ENCODE data around the gene STK25.

STK25 gene

DNA sequence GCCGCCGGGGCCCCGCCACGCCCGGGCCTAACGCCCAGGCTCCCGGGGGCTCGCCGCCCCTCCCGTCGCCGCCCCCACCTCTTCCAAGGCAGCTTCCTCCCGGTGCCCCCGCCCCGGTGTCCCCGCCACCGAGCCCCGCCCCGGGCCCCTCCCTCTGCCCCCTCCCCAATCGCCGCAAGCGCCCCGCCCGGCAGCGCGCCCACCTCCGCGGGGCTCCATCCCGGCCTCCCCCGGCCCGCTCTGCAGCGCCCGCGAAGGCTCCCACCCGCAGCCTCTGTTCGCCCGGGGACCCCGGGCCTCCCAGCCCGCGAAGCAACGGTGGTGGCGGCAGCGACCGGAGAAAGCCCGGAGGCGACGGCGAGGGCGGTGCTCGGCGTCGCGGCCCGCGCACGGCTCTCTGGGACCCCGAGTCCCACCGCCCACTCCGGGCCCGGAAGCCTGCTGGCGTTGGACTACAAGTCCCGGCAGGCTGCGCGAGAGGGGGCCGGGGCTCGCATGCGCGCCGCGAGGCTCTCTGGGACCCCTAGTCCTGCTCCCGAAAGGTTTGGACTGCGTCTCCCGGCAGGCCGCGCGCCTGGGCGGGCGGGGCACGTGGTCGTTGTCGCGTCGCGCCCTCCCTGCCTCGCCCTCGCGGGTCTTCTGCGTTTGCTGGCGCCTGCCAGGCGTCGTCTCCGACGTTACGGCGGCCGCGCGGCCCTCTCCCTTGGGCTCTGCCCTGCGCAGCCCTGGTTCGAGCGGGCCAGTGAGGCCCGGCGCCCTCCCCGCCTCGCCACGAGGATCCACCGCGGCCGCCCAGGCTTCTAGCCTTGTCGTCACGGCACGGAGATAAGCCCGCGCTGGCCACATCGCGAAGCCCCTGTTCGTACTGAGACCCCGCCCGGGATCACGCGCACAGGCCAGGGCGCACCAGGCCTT is at the start of gene STK25:
Gene STK25 (minus strand): TSS at position 345 of the 915 bp plus-strand sequence. CDS start 549 bp downstream, outside the sequence.
- peak; percentile 97 to 99 (median 98) for DNase-seq

DNA sequence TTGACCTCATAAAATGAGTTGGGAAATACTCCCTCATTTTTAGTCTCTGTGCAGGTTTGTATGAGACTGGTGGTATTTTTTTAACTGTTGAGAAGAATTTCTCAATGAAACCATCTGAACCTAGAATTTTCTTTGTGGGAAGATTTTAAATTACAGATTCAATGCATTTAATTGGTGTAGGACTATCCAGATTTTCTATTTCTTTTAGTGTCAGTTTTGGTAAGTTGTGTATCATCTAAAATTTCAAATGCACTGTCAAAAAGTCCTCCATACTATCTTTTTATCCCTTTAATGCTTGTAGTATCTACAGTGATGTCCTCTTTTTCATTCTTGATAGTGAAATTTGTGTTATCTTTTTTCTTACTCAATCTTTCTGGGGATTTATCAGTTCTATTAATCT is 48.4 kb upstream of the STK25 start:
- DNase-seq, result no peak

DNA sequence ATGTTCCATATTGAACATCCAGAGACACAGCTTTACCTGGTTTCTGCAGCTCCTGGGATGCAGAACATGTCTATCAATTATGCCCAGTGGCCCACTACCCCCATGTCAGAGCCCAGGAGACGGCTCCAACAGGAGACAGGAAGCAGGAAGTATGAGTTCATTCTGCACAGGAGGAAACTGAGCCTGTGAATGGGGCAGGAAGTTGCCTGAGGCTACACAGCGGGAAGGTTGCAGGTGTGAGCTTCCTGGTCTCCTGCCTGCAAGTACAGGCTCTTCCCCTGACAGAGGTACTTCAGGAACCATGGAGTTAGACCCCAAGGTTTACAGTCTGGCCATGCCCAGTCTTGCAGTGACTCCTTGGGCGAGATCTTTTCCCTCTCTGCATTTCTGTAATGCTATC is 47.3 kb upstream of the STK25 start:
- no peak for DNase-seq

DNA sequence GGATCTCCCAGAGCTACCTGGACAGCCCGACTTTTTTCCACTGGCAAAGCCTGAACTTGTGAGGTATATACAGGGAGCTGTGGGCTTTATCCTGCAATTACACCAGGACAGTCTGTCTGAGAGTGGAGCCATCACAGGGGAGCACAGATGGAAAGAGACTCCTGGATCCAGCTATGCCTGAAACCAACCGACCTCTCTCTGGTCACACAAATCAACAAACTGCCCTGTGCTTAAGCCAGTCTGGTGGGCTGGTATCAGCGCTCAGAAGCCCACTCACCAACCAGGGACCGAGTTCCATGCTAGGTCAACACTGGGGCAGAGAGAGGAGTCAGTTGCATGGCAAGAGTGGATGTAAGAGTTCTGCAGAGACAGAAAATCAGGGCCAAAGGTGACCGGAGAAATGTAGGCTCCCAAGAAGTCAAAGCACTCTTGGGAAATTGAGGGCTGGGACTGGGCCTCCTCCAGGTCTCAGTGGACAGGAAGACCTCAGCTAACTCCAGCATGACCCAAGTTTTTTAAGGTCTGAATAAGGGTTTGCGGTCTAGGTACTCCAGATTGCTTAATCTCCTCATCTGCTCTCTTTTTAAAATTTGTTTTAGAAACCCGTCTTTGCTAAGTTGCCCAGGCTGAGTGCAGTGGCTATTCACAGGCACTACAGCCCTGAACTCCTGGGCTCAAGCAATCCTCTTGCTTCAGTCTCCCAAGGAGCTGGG is 46.4 kb upstream of the STK25 start:
- DNase-seq, result no peak

DNA sequence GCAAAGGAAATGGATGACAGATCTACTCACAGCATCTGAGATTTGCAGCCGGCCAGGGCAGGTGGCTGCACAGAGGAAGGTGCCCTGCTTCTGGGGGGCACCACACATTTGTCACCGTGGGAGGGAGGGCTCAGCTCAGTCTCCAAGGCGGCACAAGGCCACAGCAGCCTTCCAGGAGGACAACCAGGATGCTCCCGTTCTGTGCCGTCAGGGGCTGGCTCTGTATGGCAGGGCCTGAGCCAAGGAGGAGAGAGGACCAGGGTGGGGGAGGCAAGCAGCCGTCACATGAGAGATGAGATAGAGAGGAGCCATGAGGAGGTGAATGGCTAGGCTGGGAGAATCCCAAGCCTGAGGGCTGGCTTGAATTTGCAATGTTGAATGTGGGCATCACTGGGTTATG is 45.6 kb upstream of the STK25 start:
- no peak for DNase-seq

DNA sequence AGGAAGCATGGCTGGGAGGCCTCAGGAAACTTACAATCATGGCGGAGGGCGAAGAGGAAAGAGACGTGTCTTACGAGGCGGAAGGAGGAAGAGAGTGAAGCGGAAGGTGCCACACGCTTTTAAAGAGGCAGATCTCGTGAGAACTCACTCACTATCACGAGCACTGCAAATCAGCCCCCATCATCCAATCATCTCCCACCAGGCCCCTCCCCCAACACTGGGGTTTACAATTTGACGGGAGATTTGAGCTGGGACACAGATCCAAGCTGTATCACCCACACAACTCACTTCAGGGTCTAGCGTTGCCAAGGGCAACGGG is 45.1 kb upstream of the STK25 start:
- no peak for DNase-seq

DNA sequence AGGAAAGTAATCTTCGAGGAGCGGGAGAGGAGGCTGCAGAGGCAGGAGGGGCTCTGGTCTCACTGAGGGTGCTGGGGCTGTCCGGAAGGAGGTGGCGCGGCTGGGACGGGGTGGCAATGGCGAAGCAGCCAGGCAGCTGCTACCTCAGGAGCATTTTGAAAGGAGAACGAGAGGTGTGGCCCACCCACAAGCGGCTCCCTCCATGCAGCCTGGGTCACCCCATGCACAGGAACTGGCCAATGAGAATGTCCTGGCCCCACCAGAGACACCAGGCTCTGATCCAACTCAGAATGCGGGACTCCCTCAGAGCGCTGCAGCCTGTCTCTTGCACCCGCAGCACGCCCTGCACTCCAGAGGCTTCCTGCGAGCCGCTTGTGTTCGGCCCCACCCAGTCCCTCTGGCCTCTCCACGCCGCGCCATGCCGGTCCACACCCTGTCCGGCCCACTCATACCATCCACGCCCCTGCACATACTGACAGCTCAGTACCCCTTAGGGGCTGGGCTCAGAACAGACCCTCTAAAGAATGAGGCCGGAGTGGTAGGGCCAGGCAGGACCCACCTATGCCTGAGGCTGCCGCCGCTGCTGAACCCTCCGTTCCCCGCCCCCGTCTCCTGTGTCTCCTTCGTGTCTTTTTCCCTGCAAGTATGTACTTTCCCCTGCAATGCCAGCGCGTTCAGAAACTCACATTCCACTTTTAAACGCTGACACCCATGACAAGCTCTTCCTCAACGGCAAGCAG is 43.8 kb upstream of the STK25 start:
- DNase-seq, result no peak

DNA sequence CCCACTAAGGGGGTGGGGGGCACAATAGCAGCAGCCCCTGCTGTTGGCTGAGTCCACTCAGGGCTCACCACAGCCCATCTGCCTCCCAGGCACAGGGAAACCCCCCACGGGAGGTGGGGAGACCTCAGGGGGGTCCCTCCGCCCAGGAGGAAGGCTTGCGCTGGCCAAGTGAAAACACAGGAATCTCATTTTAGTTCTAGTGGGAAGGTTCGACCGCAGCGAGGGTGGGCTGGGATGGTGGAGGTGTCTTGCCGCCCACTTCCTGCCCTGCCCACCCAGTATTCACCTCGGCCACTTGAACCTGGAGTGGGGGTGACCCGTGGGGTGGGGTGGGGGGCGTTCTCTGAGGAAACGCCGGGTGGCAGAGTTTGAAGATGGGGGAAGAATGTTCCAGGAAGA is 43.2 kb upstream of the STK25 start:
- no peak for DNase-seq

DNA sequence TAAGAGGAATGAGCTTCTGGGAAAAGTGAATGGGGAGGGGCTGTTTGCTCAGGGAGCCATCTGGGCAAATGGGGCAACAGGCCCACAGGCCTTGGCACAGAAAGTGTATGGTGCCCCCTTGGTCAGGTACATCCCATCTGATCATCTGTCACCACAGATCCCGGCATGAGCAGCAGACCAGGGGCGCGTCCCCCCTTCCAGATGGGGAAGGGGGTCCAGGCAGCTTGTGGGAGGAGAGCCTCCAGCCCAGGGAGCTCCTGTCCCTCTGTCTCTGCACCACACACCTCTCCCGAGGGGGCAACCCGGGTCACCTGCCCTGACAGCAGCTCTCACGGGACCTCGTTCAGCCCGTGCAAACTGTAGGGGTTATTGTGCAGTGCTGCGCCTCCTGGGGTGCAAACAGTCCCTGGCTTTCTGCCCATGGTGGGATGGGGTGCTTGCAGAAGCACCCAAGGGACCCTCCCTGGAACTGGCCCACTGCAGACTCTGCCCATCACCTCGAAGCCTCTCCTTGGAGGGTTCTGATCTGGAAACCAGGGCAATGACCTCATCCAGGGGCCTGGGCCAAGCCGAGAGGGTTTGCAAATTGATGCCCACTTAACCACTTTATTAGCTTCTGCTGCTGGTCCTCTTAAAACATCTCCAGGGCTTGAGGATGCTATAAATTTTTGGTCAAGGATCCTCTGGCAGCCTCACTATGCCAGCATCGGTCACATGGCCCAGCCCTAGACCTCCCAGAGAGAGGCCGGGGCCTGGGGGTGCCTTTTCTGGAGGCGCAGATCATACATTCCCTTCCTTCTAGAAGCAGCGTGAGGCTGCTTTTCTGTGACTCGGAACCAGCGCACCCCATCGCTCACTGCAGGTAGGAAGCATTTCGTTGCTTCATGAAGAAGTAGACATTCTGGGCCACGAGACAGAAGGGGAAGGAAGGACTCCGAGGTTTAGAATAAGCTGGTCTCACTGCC is 42.5 kb upstream of the STK25 start:
- DNase-seq, result no peak

DNA sequence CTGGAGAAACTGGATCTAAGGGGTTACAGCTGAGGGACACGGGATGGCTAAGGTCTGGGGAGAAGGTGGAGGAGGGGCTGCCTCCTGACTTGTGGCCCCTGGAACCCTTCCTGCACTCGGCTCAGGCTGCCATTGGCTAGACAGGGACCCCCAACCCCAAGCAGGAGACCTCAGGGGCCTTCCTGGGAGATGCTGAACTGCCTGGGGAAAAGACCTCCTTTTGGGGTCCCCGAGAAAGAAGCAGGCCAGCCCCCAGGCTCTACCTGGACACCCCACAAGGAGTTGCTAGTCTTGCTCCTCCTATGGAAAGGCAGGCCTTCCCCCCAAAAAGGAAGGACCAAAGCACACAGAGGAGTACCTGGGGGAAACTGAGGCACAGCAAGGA is 40.1 kb upstream of the STK25 start:
- no peak for DNase-seq

DNA sequence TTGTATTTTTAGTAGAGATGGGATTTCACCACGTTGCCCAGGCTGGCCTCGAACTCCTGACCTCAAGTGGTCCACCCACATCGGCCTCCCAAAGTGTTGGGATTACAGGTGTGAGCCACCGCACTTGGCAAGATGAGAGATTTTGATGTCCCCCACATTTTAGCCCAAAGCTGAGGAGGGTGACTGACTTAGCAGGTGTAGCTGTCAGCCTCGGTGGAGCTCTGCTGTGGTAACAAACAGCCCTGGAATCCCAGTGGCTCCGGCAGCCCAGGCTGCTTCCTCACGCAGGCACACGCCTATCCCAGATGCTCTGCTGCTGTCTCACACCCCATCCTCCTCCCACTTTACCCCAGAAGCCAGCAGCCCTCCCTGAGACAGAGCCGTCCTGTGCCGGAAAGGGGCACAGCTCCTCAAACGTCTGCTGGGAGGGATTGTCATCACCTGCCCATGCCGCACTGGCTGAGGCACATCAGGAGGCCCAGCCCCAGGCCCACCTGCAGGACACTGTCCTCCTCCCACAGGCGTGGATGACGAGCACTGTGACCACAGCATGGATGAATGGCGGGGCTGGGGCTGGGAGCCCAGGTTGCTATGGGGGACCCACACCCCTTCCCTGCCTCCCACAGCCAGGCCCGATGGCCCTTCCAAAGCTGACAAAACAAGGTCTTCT is 39.5 kb upstream of the STK25 start:
- no peak for DNase-seq

DNA sequence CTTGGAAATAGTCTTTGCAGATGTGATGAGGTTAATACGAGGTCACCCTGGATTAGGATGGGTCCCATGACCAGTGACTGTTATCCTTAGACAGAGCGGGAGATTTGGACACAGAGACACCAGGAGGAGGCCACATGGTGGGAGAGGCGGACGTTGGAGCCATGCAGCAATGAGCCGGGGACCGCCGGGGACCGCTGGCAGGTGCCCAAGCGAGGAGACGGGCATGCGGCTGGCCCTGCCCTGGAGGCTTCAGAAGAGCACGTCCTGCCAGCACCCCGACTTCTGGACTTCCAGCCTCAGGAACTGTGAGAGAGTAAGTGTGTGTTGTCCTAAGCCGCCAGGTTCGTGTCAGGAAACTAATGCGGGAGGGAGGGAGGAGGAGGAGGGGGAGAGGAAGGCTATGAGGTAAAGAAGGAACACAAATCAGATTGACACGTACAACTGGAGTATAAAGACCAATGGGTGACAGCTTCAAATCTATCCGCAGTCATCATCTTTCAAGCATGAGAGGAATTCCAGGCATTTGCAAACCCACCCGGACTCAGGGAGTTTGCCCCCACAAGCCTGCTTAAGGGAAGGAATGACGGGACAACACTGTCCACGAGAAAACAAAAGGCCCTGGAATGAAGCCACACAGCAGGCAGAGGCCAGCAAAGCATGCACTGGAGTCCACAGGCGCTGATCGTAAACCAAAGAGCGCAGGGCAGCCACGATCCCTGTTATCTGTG is 38.6 kb upstream of the STK25 start:
- DNase-seq, result no peak

DNA sequence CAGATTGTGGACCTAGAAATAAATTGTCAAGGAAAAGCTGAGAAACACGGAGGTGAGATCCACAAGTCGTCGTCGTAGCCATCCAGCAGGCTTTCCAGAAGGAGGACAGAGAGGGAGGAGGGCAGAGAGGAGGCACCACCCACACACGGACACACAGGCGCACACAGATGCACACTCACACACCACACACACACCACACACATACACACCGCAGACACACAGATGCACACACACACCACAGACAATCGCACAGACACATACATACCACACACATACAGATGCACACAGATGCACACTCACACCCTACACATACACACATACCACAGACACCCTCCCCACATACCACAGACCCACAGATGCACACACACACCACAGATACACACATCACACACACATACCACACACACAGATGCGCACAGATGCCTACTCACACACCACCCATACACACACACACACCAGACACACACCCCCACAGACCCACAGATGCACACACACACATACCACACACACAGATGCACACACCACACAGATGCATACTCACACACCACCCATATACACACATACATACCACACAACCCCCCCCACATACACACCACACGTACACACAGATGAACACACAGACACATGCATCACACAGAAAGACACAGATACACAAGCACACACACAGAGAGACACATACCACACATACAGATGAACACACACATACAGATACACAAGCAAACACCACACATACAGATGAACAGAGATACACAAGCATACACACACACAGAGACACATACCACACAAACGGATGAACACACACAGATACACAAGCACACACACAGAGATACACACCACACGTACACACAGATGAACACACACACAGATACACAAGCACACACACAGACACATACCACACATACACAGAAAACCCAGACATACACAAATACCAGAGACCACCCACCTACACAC is 37.4 kb upstream of the STK25 start:
- DNase-seq, result no peak

DNA sequence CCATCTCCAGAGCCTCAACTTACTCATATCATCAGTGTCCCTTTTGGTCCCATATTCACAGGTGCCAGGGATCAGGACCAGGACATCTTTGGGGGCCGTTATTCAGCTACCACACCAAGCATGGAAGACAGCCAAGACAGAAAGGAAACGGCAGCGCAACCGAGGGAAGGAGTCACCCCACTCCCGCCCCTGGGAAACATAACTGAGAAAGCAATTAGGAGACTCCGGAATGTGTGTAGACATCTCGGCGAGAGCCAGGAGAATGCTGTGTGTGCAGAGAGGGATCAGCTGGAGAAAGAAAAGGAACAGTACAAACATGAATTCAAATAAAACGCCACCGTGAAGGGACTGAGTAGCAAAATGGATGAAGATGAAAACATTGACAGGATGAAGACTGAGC is 36.7 kb upstream of the STK25 start:
- no peak for DNase-seq

DNA sequence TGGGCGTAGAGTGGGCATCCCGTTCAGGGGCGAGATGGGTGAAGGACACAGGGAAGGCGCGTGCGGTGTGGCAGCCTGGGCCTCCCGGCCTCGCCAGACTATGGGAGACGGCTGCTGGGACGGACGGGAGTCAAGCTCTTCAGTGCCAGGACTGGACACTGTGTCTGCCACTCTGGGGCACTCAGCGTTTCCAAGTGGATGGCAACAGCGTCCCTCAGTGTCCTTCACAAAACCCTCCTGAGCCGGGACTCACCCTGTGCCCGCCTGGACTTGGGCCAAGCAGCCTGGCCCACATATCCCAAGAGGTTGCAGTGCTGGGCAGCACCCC is 33.9 kb upstream of the STK25 start:
- no peak for DNase-seq

DNA sequence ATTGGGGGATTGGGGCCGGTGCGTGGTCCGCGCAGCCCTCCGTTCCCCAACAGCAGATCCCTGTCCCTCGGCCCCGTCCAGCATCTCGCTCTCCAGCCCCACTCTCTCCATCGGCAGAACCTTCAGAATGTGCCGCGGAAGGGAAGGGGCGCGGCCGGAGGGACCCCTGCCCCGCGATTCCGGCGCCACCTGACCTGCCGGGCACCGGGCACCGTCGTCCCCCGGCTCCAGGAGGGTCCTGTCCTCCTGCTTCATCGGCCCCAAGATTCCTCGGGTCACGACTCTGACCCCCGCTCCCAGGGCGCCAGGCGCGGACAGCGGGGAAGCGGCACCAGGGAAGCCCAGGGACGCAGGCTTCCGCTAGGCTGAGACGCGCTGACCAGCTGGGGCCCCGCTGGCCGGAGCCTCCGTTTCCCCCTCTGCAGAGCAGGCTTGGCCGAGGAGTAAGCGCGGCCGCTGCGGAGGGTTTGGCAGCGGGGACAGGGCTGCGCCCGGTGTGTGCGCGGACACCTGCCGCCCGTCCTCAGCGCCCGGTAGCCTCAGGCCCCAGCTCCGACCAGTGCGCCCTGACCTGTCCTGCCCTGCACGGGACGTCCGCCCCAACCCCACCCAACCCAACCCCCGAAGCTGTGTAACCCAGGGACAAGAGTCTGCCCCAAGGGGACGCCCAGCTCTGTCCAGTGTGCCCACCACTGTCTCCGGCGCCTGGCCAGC is 33.3 kb upstream of the STK25 start:
- DNase-seq, result no peak

DNA sequence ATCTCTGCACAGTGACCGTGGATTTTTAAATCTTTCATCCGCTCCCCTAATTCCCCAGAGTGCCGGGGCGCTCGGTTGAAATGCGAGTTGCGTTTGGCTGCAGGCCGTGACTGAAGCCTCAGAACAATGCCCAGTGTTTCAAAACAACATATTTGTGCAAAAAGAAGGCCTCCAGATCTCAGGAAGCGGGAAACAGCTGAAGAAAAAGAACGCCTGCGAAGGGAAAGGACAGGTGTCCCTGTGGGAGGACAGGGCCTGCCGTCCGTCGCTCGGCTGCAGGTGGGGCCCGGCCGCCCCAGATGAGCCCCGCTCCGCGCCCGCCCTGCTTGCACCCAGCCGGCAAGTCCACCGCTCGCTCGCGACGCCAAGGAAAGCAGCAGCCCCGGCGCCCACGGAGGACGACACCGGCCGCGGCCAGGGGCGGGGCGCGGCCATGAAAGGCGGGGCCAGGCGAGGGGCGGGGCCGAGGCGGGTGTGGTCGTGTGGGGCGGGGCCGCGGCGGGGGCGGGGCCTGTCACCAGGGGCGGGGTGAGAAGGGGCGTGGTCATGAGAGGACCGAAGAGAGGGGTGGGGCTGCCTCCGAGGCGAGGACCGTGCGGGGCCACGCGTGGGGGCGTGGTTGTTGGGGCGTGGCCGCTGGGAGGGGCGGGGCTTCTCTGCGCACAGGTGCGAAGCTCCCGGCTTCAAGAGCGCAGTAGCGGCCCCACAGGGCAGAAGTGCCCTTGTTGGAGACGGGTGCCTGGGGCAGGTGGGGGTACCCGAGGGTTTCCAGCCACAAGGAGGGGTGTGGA is 32.6 kb upstream of the STK25 start:
- DNase-seq, result peak; percentile 72 to 91 (median 79)

DNA sequence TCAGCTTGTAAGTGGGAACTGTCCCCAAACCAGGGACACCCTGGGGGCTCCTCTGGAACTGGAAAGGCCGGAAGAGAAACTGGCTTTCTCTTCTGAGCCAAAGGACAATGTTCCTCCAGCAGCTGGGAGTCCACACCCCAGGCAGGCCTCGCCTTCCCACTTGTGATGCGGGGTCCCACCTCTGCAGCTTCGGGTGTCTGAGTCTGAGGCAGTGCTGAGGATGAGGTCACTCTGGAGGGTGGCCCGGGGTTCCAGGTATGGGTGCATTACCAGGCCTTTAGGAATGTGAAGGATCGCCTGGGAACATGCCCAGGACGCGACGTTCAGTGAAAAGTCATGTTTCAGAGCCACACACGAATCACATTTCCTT is 32.0 kb upstream of the STK25 start:
- no peak for DNase-seq

Data from suppressor macrophage treated with lipopolysaccharide for 1 hour (primary cell).